Osteoblast (primary cell): Measurements from ENCODE around the gene ATP5F1D. TPM values are rescaled to one million over a fixed set of nuclear protein-coding genes. Genes with fewer than 3 reads are reported as not detected.

ENCODE experiments used
- DNase-seq: peaks from one replicate; pipeline ENCODE4 v3.0.0; 2011; ENCODE audit warnings: low spot score, mixed read lengths; ENCODE audit not compliant: insufficient read length; ENCODE audit errors: missing footprints
- H2AFZ ChIP-seq: 2 replicates; pipeline ENCODE4 v1.6.0; 2011; ENCODE audit warnings: mild to moderate bottlenecking, low read length
- H3K27ac ChIP-seq: 2 replicates; pipeline ENCODE4 v1.5.1; 2011; ENCODE audit warnings: mild to moderate bottlenecking, low read depth, low read length, moderate library complexity
- H3K27me3 ChIP-seq: 2 replicates; pipeline ENCODE4 v1.6.0; 2012; ENCODE audit warnings: mild to moderate bottlenecking, control low read depth, inconsistent platforms, low read length, moderate library complexity; ENCODE audit not compliant: insufficient read depth
- H3K36me3 ChIP-seq: 2 replicates; pipeline ENCODE4 v1.5.1; 2011; ENCODE audit warnings: mild to moderate bottlenecking, low read length, control low read depth, moderate library complexity; ENCODE audit not compliant: insufficient read depth
- H3K4me1 ChIP-seq: 2 replicates; pipeline ENCODE4 v1.5.1; 2011; ENCODE audit warnings: mild to moderate bottlenecking, low read length, control low read depth, moderate library complexity; ENCODE audit not compliant: insufficient read depth
- H3K4me2 ChIP-seq: 2 replicates; pipeline ENCODE4 v1.6.0; 2011; ENCODE audit warnings: mild to moderate bottlenecking, low read length; ENCODE audit not compliant: insufficient read depth
- H3K4me3 ChIP-seq: fragments of 200-600 bp; sonication (generic); 3 replicates; pipeline ENCODE4 v1.5.1; 2012; ENCODE audit warnings: mild to moderate bottlenecking, low read length, inconsistent platforms; ENCODE audit not compliant: insufficient read depth
- H3K79me2 ChIP-seq: 2 replicates; pipeline ENCODE4 v1.6.0; 2012; ENCODE audit warnings: mild to moderate bottlenecking, low read length, control low read depth, inconsistent platforms; ENCODE audit not compliant: insufficient read depth
- H3K9me3 ChIP-seq: 2 replicates; pipeline ENCODE4 v1.5.1; 2011; ENCODE audit warnings: low read depth, low read length, control low read depth
- H4K20me1 ChIP-seq: 2 replicates; pipeline ENCODE4 v1.6.0; 2012; ENCODE audit warnings: mild to moderate bottlenecking, low read length, control low read depth; ENCODE audit not compliant: insufficient read depth
- CTCF ChIP-seq: IDR thresholded peaks from 2 replicates; pipeline ENCODE4 v1.5.1; 2011; ENCODE audit warnings: mild to moderate bottlenecking, low read depth, low read length, moderate library complexity; ENCODE audit errors: extremely low read depth
- total RNA-seq: library from RNA; depleted of rRNA; stranded (reverse); fragments of >200 nt; gene quantifications from 2 replicates; pipeline ENCODE4 v1.2.3, GENCODE V29; 2012

Gene ATP5F1D
- total RNA-seq, 1 donor: 13.8 TPM

GRCh38 chr19:1248139-1248785, 6.7 kb downstream of the ATP5F1D start, which contains the start of gene MIDN:
Gene MIDN (plus strand): TSS chr19:1248583. CDS start chr19:1250297, 1,714 bp downstream.
- Histone ChIP-seq H4K20me1 (peaks cover 24% of the 10 kb centered on the region), H3K79me2 (peaks cover 42% of the 10 kb centered on the region), H3K27ac (peak within 1 kb of the TSS; percentile 82), H3K4me2 (peak within 1 kb of the TSS; percentile 76), H3K4me1 (peaks cover 18% of the 10 kb centered on the region), H3K4me3 (peak within 1 kb of the TSS; percentile 83), H2AFZ (peak within 1 kb of the TSS; percentile 65), H3K9me3 (no peaks in the 10 kb centered on the region), H3K36me3 (peaks cover 8% of the 10 kb centered on the region), H3K27me3 (no peaks in the 10 kb centered on the region)
- peak; percentile 99 for DNase-seq
- peak; percentile 25 for TF ChIP-seq CTCF

GRCh38 chr19:1248786-1249297, 7.3 kb downstream of the ATP5F1D start:
- Histone ChIP-seq H3K79me2 (peaks cover 42% of the 10 kb centered on the region), H3K36me3 (peaks cover 12% of the 10 kb centered on the region), H3K4me1 (peaks cover 18% of the 10 kb centered on the region), H2AFZ (no peak overlapping the region), H3K27me3 (no peaks in the 10 kb centered on the region), H3K27ac (peak overlapping the region; percentile 82), H3K4me2 (peak overlapping the region; percentile 55), H3K4me3 (peak overlapping the region; percentile 83), H3K9me3 (no peaks in the 10 kb centered on the region), H4K20me1 (peaks cover 20% of the 10 kb centered on the region)
- peak; percentile 50 for TF ChIP-seq CTCF
- peak; percentile 99 for DNase-seq

GRCh38 chr19:1249298-1249989, 7.9 kb downstream of the ATP5F1D start:
- H2AFZ ChIP-seq: no peak overlapping the region
- peak; percentile 100 for DNase-seq
- H3K27me3 ChIP-seq: no peaks in the 10 kb centered on the region
- H3K9me3 ChIP-seq: no peaks in the 10 kb centered on the region
- H3K27ac ChIP-seq: peak overlapping the region; percentile 48
- TF ChIP-seq CTCF: no peak
- peaks cover 43% of the 10 kb centered on the region for H3K79me2 ChIP-seq
- peaks cover 19% of the 10 kb centered on the region for H3K4me1 ChIP-seq
- H4K20me1 ChIP-seq: peaks cover 19% of the 10 kb centered on the region
- H3K4me3 ChIP-seq: peak overlapping the region; percentile 83
- peak overlapping the region; percentile 18 for H3K4me2 ChIP-seq
- H3K36me3 ChIP-seq: peaks cover 19% of the 10 kb centered on the region

- H3K36me3 ChIP-seq: peaks cover 24% of the 10 kb centered on the region
- peak overlapping the region; percentile 18 for H3K4me2 ChIP-seq
- H3K27me3 ChIP-seq: no peaks in the 10 kb centered on the region
- peaks cover 44% of the 10 kb centered on the region for H3K79me2 ChIP-seq
- H3K9me3 ChIP-seq: no peaks in the 10 kb centered on the region
- no peak for TF ChIP-seq CTCF
- peak overlapping the region; percentile 80 for H3K4me3 ChIP-seq
- H4K20me1 ChIP-seq: peaks cover 23% of the 10 kb centered on the region
- peaks cover 19% of the 10 kb centered on the region for H3K4me1 ChIP-seq
- no peak overlapping the region for H2AFZ ChIP-seq
- no peak for DNase-seq
- H3K27ac ChIP-seq: peak overlapping the region; percentile 33
These were observed 8.5 kb downstream of the ATP5F1D start for GRCh38 chr19:1249990-1250436.
